K562 (cell line): ENCODE measurements around the gene HSD17B11. TPM values are rescaled to one million over a fixed set of nuclear protein-coding genes. Genes with fewer than 3 reads are reported as not detected.

ENCODE experiments used
- ATAC-seq: fragments of 200-7000 bp; cut with Tn5 transposase; 3 replicates; pipeline ENCODE4 v1.9.1; 2020; ENCODE audit warnings: moderate library complexity
- BruUV-seq: library from RNA; stranded (reverse); fragments of 400-500 nt; replicated peaks from 2 replicates; lab custom pipeline; 2021; lab: Mats Ljungman, UMichigan
- CTCF ChIA-PET: fragments of 300-600 bp; formaldehyde crosslinking; extraction: SDS; loops from one replicate; lab custom pipeline; 2021; ENCODE audit warnings: low intra/inter-chr PET ratio; lab: Yijun Ruan, JAX
- POLR2A ChIA-PET: fragments of 300-600, 350-650 bp; sonication (Branson Sonifier 250); formaldehyde crosslinking; extraction: SDS; loops from one replicate; lab custom pipeline; 2021; ENCODE audit warnings: antibody characterized with exemption, inconsistent platforms; lab: Yijun Ruan, JAX
- DNase-seq, 4 experiments: peaks; one replicate each; pipeline versions ENCODE4 v3.0.0 to v3.0.0-alpha.2; 2011 to 2018; ENCODE audit warnings: low spot score in 3 of 4, mixed read lengths in 3 of 4; ENCODE audit errors: extremely low read depth in 1 of 4
- FAIRE-seq: peaks from 2 replicates; lab custom pipeline; 2011; peaks lifted over from hg19 to GRCh38; lab: Jason Lieb, UNC
- H2AFZ ChIP-seq: 2 replicates; pipeline ENCODE4 v1.6.0; 2011; ENCODE audit warnings: low read depth, low read length, control low read depth, inconsistent platforms
- H3K27ac ChIP-seq: fragments of 200-600 bp; 3 replicates; pipeline ENCODE4 v1.8.0; 2011; ENCODE audit warnings: low read depth, mild to moderate bottlenecking, control low read depth, inconsistent platforms, low read length, moderate library complexity, mixed read lengths; ENCODE audit errors: extremely low read depth
- H3K27me3 ChIP-seq, 2 experiments: fragments of 300-600 bp in 1 of 2; 2 replicates in 1 of 2; 3 replicates in 1 of 2; pipeline versions ENCODE4 v1.6.0 to v1.8.0; 2011; ENCODE audit warnings: inconsistent platforms in 2 of 2, low read length in 2 of 2, mild to moderate bottlenecking in 1 of 2, mixed read lengths in 1 of 2, moderate library complexity in 1 of 2; ENCODE audit not compliant: control insufficient read depth in 2 of 2, insufficient read depth in 2 of 2
- H3K36me3 ChIP-seq: fragments of 300-600 bp; 3 replicates; pipeline ENCODE4 v1.8.0; 2011; ENCODE audit warnings: mild to moderate bottlenecking, low read length, inconsistent platforms; ENCODE audit not compliant: control insufficient read depth, insufficient read depth
- H3K4me1 ChIP-seq, 2 experiments: fragments of 200-600 bp in 1 of 2; replicated peaks in 1 of 2; 2 replicates in 1 of 2; 3 replicates in 1 of 2; pipeline versions ENCODE4 v1.5.1 to v1.8.0; 2011; ENCODE audit warnings: inconsistent platforms in 2 of 2, low read length in 2 of 2, mild to moderate bottlenecking in 1 of 2, mixed read lengths in 1 of 2, moderate library complexity in 1 of 2; ENCODE audit not compliant: control insufficient read depth in 2 of 2, insufficient read depth in 2 of 2
- H3K4me2 ChIP-seq: 2 replicates; pipeline ENCODE4 v1.6.1; 2011; ENCODE audit warnings: low read length, control low read depth, inconsistent platforms, mixed read lengths; ENCODE audit not compliant: insufficient read depth
- H3K4me3 ChIP-seq: fragments of 200-600 bp; sonication (generic), shearing (Covaris generic); 2 replicates; pipeline ENCODE4 v1.5.1; 2016; ENCODE audit warnings: control low read depth, inconsistent platforms
- H3K79me2 ChIP-seq: fragments of 200-600 bp; 3 replicates; pipeline ENCODE4 v1.8.0; 2011; ENCODE audit warnings: low read length, inconsistent platforms; ENCODE audit not compliant: control insufficient read depth, insufficient read depth
- H3K9ac ChIP-seq, 2 experiments: 2 replicates each; pipeline versions ENCODE4 v1.6.0 to v1.6.1; 2011; ENCODE audit warnings: low read depth in 2 of 2, low read length in 2 of 2, control low read depth in 1 of 2, inconsistent platforms in 1 of 2, mild to moderate bottlenecking in 1 of 2, mixed read lengths in 1 of 2; ENCODE audit not compliant: insufficient read depth in 1 of 2
- H3K9me1 ChIP-seq: one replicate; pipeline ENCODE4 v1.6.0; 2011; ENCODE audit warnings: inconsistent platforms, mild to moderate bottlenecking, low read length, moderate library complexity; ENCODE audit not compliant: control insufficient read depth, insufficient read depth
- H3K9me3 ChIP-seq: replicated peaks from 2 replicates; pipeline ENCODE4 v1.5.1; 2011; ENCODE audit warnings: low read depth, low read length, inconsistent platforms; ENCODE audit not compliant: control insufficient read depth, insufficient read depth
- H4K20me1 ChIP-seq: replicated peaks from 2 replicates; pipeline ENCODE4 v1.6.1; 2011; ENCODE audit warnings: low read length, inconsistent platforms, mixed read lengths; ENCODE audit not compliant: control insufficient read depth, insufficient read depth
- ARID1B ChIP-seq: fragments of 450-650 bp; IDR thresholded peaks from 2 replicates; pipeline ENCODE4 v1.6.1; 2016; ENCODE audit warnings: antibody characterized with exemption, mild to moderate bottlenecking, inconsistent platforms
- CEBPB ChIP-seq: fragments of 450-650 bp; IDR thresholded peaks from 2 replicates; pipeline ENCODE4 v1.6.1; 2016; ENCODE audit warnings: missing genetic modification characterization, missing compliant biosample characterization
- FOSL1 ChIP-seq: fragments of 200-800 bp; sonication (Bioruptor generic); conservative IDR thresholded peaks from 2 replicates; pipeline ENCODE4 v1.6.1; 2016; ENCODE audit warnings: missing genetic modification characterization, missing compliant biosample characterization
- FOXK2 ChIP-seq, 2 experiments: fragments of 450-650 bp; IDR thresholded peaks in 1 of 2; conservative IDR thresholded peaks in 1 of 2; 2 replicates each; pipeline ENCODE4 v1.6.1; 2016; ENCODE audit warnings: low read depth in 2 of 2, mild to moderate bottlenecking in 1 of 2
- KLF6 ChIP-seq: fragments of 250-450 bp; sonication (Bioruptor Pico); IDR thresholded peaks from 2 replicates; pipeline ENCODE4 v1.4.0; 2020; ENCODE audit warnings: mild to moderate bottlenecking, moderate library complexity, borderline replicate concordance
- MAFG ChIP-seq: fragments of 450-650 bp; conservative IDR thresholded peaks from 2 replicates; pipeline ENCODE4 v1.6.1; 2016; ENCODE audit warnings: missing genetic modification characterization, missing compliant biosample characterization
- POLR2AphosphoS2 ChIP-seq: IDR thresholded peaks from 2 replicates; pipeline ENCODE4 v1.6.1; 2012; ENCODE audit warnings: low read length, improper control_type of control experiment
- RAD21 ChIP-seq, 2 experiments: fragments of 250-450 bp in 1 of 2; fragments of 450-650 bp in 1 of 2; sonication (Bioruptor Pico) in 1 of 2; formaldehyde crosslinking in 1 of 2; IDR thresholded peaks in 1 of 2; conservative IDR thresholded peaks in 1 of 2; 2 replicates each; pipeline versions ENCODE4 v1.4.0 to v1.8.0; 2020 to 2022; ENCODE audit warnings: mild to moderate bottlenecking in 2 of 2, moderate library complexity in 1 of 2
- SMARCE1 ChIP-seq: fragments of 450-650 bp; IDR thresholded peaks from 2 replicates; pipeline ENCODE4 v1.7.1; 2016; ENCODE audit warnings: mild to moderate bottlenecking
- TCF7 ChIP-seq: sonication (generic); IDR thresholded peaks from 2 replicates; pipeline ENCODE4 v1.6.1; 2016; ENCODE audit warnings: antibody characterized with exemption, borderline replicate concordance
- ZNF143 ChIP-seq: sonication (generic); formaldehyde crosslinking; IDR thresholded peaks from 2 replicates; pipeline ENCODE4 v1.9.0; 2022; ENCODE audit warnings: mild to moderate bottlenecking, missing genetic modification reagents
- WGBS: fragments of 100-300 bp; shearing (Covaris generic); methylation state at CpG from one replicate; pipeline ENCODE4 v1.1.6; 2016; ENCODE audit warnings: low coverage, mixed read lengths; ENCODE audit not compliant: insufficient coverage; ENCODE audit errors: missing lambda C conversion rate; 5-methylcytosine and 5-hydroxymethylcytosine counted together
- in situ Hi-C: fragments of 300-500 bp; cut with MboI; formaldehyde crosslinking; loops from 4 replicates; pipeline ENCODE4 v1.15.0; 2018; ENCODE audit warnings: inconsistent platforms, mixed read lengths
- intact Hi-C: fragments of 100-400 bp; cut with micrococcal nuclease; formaldehyde crosslinking; loops from 2 replicates; pipeline ENCODE4 v1.14.2; 2022
- polyA plus RNA-seq, 8 experiments: library from polyadenylated mRNA; depleted of rRNA in 4 of 8; stranded (reverse) in 5 of 8; unstranded in 3 of 8; fragments of >200 nt; fragmentation: Nextera tagmentation in 2 of 8; fragmentation: Illumina TruSeq in 1 of 8; extraction: Ambion mirVana in 2 of 8; extraction: Trizol in 1 of 8; gene quantifications; 2 replicates each; pipeline versions ENCODE4 v1.2.1 to v1.2.3, GENCODE V29; 2011 to 2014; ENCODE audit warnings: inconsistent platforms in 1 of 8, missing spikeins in 1 of 8
- total RNA-seq, 7 experiments: library from RNA; depleted of rRNA in 6 of 7; stranded (reverse); fragments of >200 nt in 6 of 7; fragmentation: Illumina TruSeq in 2 of 7; extraction: Trizol in 2 of 7; gene quantifications; 2 replicates each; pipeline versions ENCODE4 v1.2.1 to v1.2.3, GENCODE V29; 2011 to 2021; ENCODE audit warnings: low replicate concordance in 1 of 7
- TF ChIP-seq, protein P1 (sequence below): IDR thresholded peaks from 2 replicates; pipeline ENCODE4 v1.6.1; 2011; ENCODE audit warnings: borderline replicate concordance, low read depth, mild to moderate bottlenecking, moderate library complexity, low read length; ENCODE audit not compliant: insufficient read depth, poor library complexity, severe bottlenecking

The HSD17B11 gene
- total and polyA plus RNA-seq, 9 of the 15 experiments (the other 6 are each of a cell fraction or from before 2014, with no cell fraction given), result 26.0 to 108 (median 81.0) TPM

DNA sequence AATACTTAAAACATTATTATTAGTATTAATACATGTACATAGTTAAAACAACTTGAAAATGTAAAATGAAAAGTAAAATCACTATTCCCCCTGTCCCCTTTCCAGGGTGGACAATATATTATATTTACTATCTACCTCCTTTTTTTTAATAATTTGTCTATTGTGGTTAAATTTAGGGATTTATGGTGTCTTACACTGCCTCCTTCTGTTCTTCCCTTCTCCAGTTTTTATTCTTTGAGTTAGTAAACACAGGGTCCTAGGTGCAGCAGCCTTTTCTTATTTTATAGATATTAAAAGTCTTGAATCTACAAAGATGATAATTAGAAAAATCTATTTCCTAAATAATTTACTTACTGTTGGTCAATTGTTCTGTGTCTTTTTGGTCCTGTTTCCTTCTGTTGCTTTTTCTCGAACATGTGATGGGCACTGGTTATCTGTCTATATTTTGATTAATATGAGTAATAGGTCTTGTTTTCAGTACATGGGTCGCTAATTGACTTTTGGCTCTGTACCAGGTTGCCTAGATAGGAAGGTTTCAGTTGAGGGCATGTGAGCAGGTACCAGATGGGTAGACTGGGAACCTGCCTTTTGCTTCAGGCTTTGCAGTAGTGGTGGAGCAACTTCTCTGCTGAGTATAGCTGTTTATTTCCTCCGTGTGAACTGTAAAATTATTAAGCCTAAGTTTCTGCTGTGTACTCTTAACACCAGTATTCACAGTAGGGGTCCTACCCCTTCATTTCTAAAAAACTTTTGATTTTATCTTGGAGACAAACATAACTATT lies 32.5 kb upstream of the HSD17B11 start:
- Histone ChIP-seq H3K36me3 (no peaks in the 10 kb centered on the region), H3K4me1 (peaks cover 4 to 13% of the 10 kb centered on the region in 2 experiments; a peak in 4 of 5 replicates), H3K4me3 (peak overlapping the region; percentile 56), H2AFZ (peak overlapping the region; percentile 99; the same call in 1 of the 2 replicates), H3K27me3 (no peaks in the 10 kb centered on the region), H3K27ac (peak overlapping the region; percentile 87; the same call in 2 of the 3 replicates), H3K9ac (peak overlapping the region; percentile 77 to 81; a peak in 3 of 4 replicates), H3K4me2 (peak overlapping the region; percentile 88), H4K20me1 (no peaks in the 10 kb centered on the region), H3K9me3 (no peaks in the 10 kb centered on the region), H3K9me1 (no peaks in the 10 kb centered on the region), H3K79me2 (peaks cover 59% of the 10 kb centered on the region)
- ChIA-PET POLR2A (interaction anchor here (0.8 to 3.9 kb wide), 6 partner anchors 10 to 916 kb away, joined by 3 to 33 read pairs (median 4); partner anchors contain the start of gene HSD17B11), CTCF (interaction anchor here (0.6 to 2.0 kb wide), 3 partner anchors 48 to 272 kb away, joined by 3 to 10 read pairs (median 3); no protein-coding TSS in a partner anchor)
- intact Hi-C loops, result loop anchor here (1.0 kb wide), 1 partner anchor 48 kb away; no protein-coding TSS in a partner anchor
- FAIRE-seq, result peak; percentile 70
- in situ Hi-C loops, result no loop called here
- DNase-seq, result peak in 2 of 4 experiments; percentile 14 to 26
- ATAC-seq, result peak; percentile 7; the same call in 1 of the 3 replicates
- no TSS peak for BruUV-seq
- WGBS, result 22% methylated on average over 3 of the region's 3 CpGs
- TF ChIP-seq SMARCE1, result no peak
- TF ChIP-seq ARID1B, result no peak
- no peak for TF ChIP-seq TCF7
- 0 out of 4 replicates have a peak, but pooled peaks of 1 of the 2 experiments have one; percentile 11 for TF ChIP-seq FOXK2 (conservative IDR thresholded peaks at IDR 0.05 in 1 of 2, IDR thresholded peaks at IDR 0.05 in 1 of 2; ENCODE audit: low read depth in 2 of 2)
- TF ChIP-seq POLR2AphosphoS2, result no peak
- no peak for TF ChIP-seq MAFG (tag)
- TF ChIP-seq, protein P1, sequence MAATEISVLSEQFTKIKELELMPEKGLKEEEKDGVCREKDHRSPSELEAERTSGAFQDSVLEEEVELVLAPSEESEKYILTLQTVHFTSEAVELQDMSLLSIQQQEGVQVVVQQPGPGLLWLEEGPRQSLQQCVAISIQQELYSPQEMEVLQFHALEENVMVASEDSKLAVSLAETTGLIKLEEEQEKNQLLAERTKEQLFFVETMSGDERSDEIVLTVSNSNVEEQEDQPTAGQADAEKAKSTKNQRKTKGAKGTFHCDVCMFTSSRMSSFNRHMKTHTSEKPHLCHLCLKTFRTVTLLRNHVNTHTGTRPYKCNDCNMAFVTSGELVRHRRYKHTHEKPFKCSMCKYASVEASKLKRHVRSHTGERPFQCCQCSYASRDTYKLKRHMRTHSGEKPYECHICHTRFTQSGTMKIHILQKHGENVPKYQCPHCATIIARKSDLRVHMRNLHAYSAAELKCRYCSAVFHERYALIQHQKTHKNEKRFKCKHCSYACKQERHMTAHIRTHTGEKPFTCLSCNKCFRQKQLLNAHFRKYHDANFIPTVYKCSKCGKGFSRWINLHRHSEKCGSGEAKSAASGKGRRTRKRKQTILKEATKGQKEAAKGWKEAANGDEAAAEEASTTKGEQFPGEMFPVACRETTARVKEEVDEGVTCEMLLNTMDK, result no peak
- no peak for TF ChIP-seq CEBPB (tag)
- TF ChIP-seq ZNF143 (CRISPR knock-in tag), result no peak
- peak; percentile 5 to 29; a peak in 2 of 4 replicates for TF ChIP-seq RAD21 (CRISPR knock-in tag; conservative IDR thresholded peaks at IDR 0.05 in 1 of 2, IDR thresholded peaks at IDR 0.05 in 1 of 2)
- TF ChIP-seq FOSL1 (tag), result no peak
- no peak for TF ChIP-seq KLF6 (CRISPR knock-in tag)
